K562 (cell line): ENCODE measurements around the gene IDH1. TPM values are rescaled to one million over a fixed set of nuclear protein-coding genes. Genes with fewer than 3 reads are reported as not detected.
"Not testable (repeated sequence)": the region's sequence is repeated elsewhere in the genome, so short reads cannot be mapped to it uniquely, and the experiment has no call there.

Experiments
- ATAC-seq: fragments of 200-7000 bp; cut with Tn5 transposase; 3 replicates; pipeline ENCODE4 v1.9.1; 2020; ENCODE audit warnings: moderate library complexity
- BruUV-seq: library from RNA; stranded (reverse); fragments of 400-500 nt; replicated peaks from 2 replicates; lab custom pipeline; 2021; lab: Mats Ljungman, UMichigan
- CTCF ChIA-PET: fragments of 300-600 bp; formaldehyde crosslinking; extraction: SDS; loops from one replicate; lab custom pipeline; 2021; ENCODE audit warnings: low intra/inter-chr PET ratio; lab: Yijun Ruan, JAX
- POLR2A ChIA-PET: fragments of 300-600, 350-650 bp; sonication (Branson Sonifier 250); formaldehyde crosslinking; extraction: SDS; loops from one replicate; lab custom pipeline; 2021; ENCODE audit warnings: antibody characterized with exemption, inconsistent platforms; lab: Yijun Ruan, JAX
- DNase-seq, 4 experiments: peaks; one replicate each; pipeline versions ENCODE4 v3.0.0 to v3.0.0-alpha.2; 2011 to 2018; ENCODE audit warnings: low spot score in 3 of 4, mixed read lengths in 3 of 4; ENCODE audit errors: extremely low read depth in 1 of 4
- FAIRE-seq: peaks from 2 replicates; lab custom pipeline; 2011; peaks lifted over from hg19 to GRCh38; lab: Jason Lieb, UNC
- H2AFZ ChIP-seq: 2 replicates; pipeline ENCODE4 v1.6.0; 2011; ENCODE audit warnings: low read depth, low read length, control low read depth, inconsistent platforms
- H3K27ac ChIP-seq: fragments of 200-600 bp; 3 replicates; pipeline ENCODE4 v1.8.0; 2011; ENCODE audit warnings: low read depth, mild to moderate bottlenecking, control low read depth, inconsistent platforms, low read length, moderate library complexity, mixed read lengths; ENCODE audit errors: extremely low read depth
- H3K27me3 ChIP-seq, 2 experiments: fragments of 300-600 bp in 1 of 2; 2 replicates in 1 of 2; 3 replicates in 1 of 2; pipeline versions ENCODE4 v1.6.0 to v1.8.0; 2011; ENCODE audit warnings: inconsistent platforms in 2 of 2, low read length in 2 of 2, mild to moderate bottlenecking in 1 of 2, mixed read lengths in 1 of 2, moderate library complexity in 1 of 2; ENCODE audit not compliant: control insufficient read depth in 2 of 2, insufficient read depth in 2 of 2
- H3K36me3 ChIP-seq: fragments of 300-600 bp; 3 replicates; pipeline ENCODE4 v1.8.0; 2011; ENCODE audit warnings: mild to moderate bottlenecking, low read length, inconsistent platforms; ENCODE audit not compliant: control insufficient read depth, insufficient read depth
- H3K4me1 ChIP-seq, 2 experiments: fragments of 200-600 bp in 1 of 2; replicated peaks in 1 of 2; 2 replicates in 1 of 2; 3 replicates in 1 of 2; pipeline versions ENCODE4 v1.5.1 to v1.8.0; 2011; ENCODE audit warnings: inconsistent platforms in 2 of 2, low read length in 2 of 2, mild to moderate bottlenecking in 1 of 2, mixed read lengths in 1 of 2, moderate library complexity in 1 of 2; ENCODE audit not compliant: control insufficient read depth in 2 of 2, insufficient read depth in 2 of 2
- H3K4me2 ChIP-seq: 2 replicates; pipeline ENCODE4 v1.6.1; 2011; ENCODE audit warnings: low read length, control low read depth, inconsistent platforms, mixed read lengths; ENCODE audit not compliant: insufficient read depth
- H3K4me3 ChIP-seq: fragments of 200-600 bp; sonication (generic), shearing (Covaris generic); 2 replicates; pipeline ENCODE4 v1.5.1; 2016; ENCODE audit warnings: control low read depth, inconsistent platforms
- H3K79me2 ChIP-seq: fragments of 200-600 bp; 3 replicates; pipeline ENCODE4 v1.8.0; 2011; ENCODE audit warnings: low read length, inconsistent platforms; ENCODE audit not compliant: control insufficient read depth, insufficient read depth
- H3K9ac ChIP-seq, 2 experiments: 2 replicates each; pipeline versions ENCODE4 v1.6.0 to v1.6.1; 2011; ENCODE audit warnings: low read depth in 2 of 2, low read length in 2 of 2, control low read depth in 1 of 2, inconsistent platforms in 1 of 2, mild to moderate bottlenecking in 1 of 2, mixed read lengths in 1 of 2; ENCODE audit not compliant: insufficient read depth in 1 of 2
- H3K9me1 ChIP-seq: one replicate; pipeline ENCODE4 v1.6.0; 2011; ENCODE audit warnings: inconsistent platforms, mild to moderate bottlenecking, low read length, moderate library complexity; ENCODE audit not compliant: control insufficient read depth, insufficient read depth
- H3K9me3 ChIP-seq: replicated peaks from 2 replicates; pipeline ENCODE4 v1.5.1; 2011; ENCODE audit warnings: low read depth, low read length, inconsistent platforms; ENCODE audit not compliant: control insufficient read depth, insufficient read depth
- H4K20me1 ChIP-seq: replicated peaks from 2 replicates; pipeline ENCODE4 v1.6.1; 2011; ENCODE audit warnings: low read length, inconsistent platforms, mixed read lengths; ENCODE audit not compliant: control insufficient read depth, insufficient read depth
- ATF1 ChIP-seq, 2 experiments: fragments of 450-650 bp in 1 of 2; IDR thresholded peaks; 2 replicates each; pipeline ENCODE4 v1.6.1; 2016; ENCODE audit warnings: missing compliant biosample characterization in 1 of 2, missing genetic modification characterization in 1 of 2
- CBFA2T3 ChIP-seq: fragments of 450-650 bp; IDR thresholded peaks from 2 replicates; pipeline ENCODE4 v1.6.1; 2017
- CREB3 ChIP-seq: fragments of 450-650 bp; conservative IDR thresholded peaks from 2 replicates; pipeline ENCODE4 v1.6.1; 2016; ENCODE audit warnings: missing genetic modification characterization, low read depth, mild to moderate bottlenecking, missing compliant biosample characterization, moderate library complexity
- CXXC5 ChIP-seq: fragments of 250-450 bp; sonication (Bioruptor Pico); IDR thresholded peaks from 2 replicates; pipeline ENCODE4 v1.8.0; 2022; ENCODE audit warnings: inconsistent platforms, mild to moderate bottlenecking, moderate library complexity
- EP300 ChIP-seq: IDR thresholded peaks from 2 replicates; pipeline ENCODE4 v1.6.1; 2012; ENCODE audit warnings: low read length, improper control_type of control experiment
- ETV1 ChIP-seq: fragments of 450-650 bp; conservative IDR thresholded peaks from 2 replicates; pipeline ENCODE4 v1.6.1; 2016; ENCODE audit warnings: missing genetic modification characterization, control low read depth, low read depth, missing compliant biosample characterization
- HMBOX1 ChIP-seq: sonication (generic); IDR thresholded peaks from 2 replicates; pipeline ENCODE4 v1.6.1; 2016
- MECOM ChIP-seq: fragments of 250-450 bp; sonication (Bioruptor Pico); IDR thresholded peaks from 2 replicates; pipeline ENCODE4 v1.8.0; 2022; ENCODE audit warnings: inconsistent platforms
- MXI1 ChIP-seq: IDR thresholded peaks from 2 replicates; pipeline ENCODE4 v1.6.1; 2011; ENCODE audit warnings: low read depth, mild to moderate bottlenecking, improper control_type of control experiment, low read length
- NCOR1 ChIP-seq: fragments of 450-650 bp; IDR thresholded peaks from 2 replicates; pipeline ENCODE4 v1.6.1; 2016; ENCODE audit warnings: mild to moderate bottlenecking, moderate library complexity
- PKNOX1 ChIP-seq: fragments of 450-650 bp; IDR thresholded peaks from 2 replicates; pipeline ENCODE4 v1.6.1; 2016
- TAF9B ChIP-seq: fragments of 450-650 bp; IDR thresholded peaks from 2 replicates; pipeline ENCODE4 v1.6.1; 2018; ENCODE audit warnings: mild to moderate bottlenecking; ENCODE audit not compliant: partially characterized antibody
- WGBS: fragments of 100-300 bp; shearing (Covaris generic); methylation state at CpG from one replicate; pipeline ENCODE4 v1.1.6; 2016; ENCODE audit warnings: low coverage, mixed read lengths; ENCODE audit not compliant: insufficient coverage; ENCODE audit errors: missing lambda C conversion rate; 5-methylcytosine and 5-hydroxymethylcytosine counted together
- in situ Hi-C: fragments of 300-500 bp; cut with MboI; formaldehyde crosslinking; loops from 4 replicates; pipeline ENCODE4 v1.15.0; 2018; ENCODE audit warnings: inconsistent platforms, mixed read lengths
- intact Hi-C: fragments of 100-400 bp; cut with micrococcal nuclease; formaldehyde crosslinking; loops from 2 replicates; pipeline ENCODE4 v1.14.2; 2022
- polyA plus RNA-seq, 8 experiments: library from polyadenylated mRNA; depleted of rRNA in 4 of 8; stranded (reverse) in 5 of 8; unstranded in 3 of 8; fragments of >200 nt; fragmentation: Nextera tagmentation in 2 of 8; fragmentation: Illumina TruSeq in 1 of 8; extraction: Ambion mirVana in 2 of 8; extraction: Trizol in 1 of 8; gene quantifications; 2 replicates each; pipeline versions ENCODE4 v1.2.1 to v1.2.3, GENCODE V29; 2011 to 2014; ENCODE audit warnings: inconsistent platforms in 1 of 8, missing spikeins in 1 of 8
- total RNA-seq, 7 experiments: library from RNA; depleted of rRNA in 6 of 7; stranded (reverse); fragments of >200 nt in 6 of 7; fragmentation: Illumina TruSeq in 2 of 7; extraction: Trizol in 2 of 7; gene quantifications; 2 replicates each; pipeline versions ENCODE4 v1.2.1 to v1.2.3, GENCODE V29; 2011 to 2021; ENCODE audit warnings: low replicate concordance in 1 of 7

Gene IDH1
- total and polyA plus RNA-seq, 9 of the 15 experiments (the other 6 are each of a cell fraction or from before 2014, with no cell fraction given): 61.9 to 194 (median 101) TPM

- TF ChIP-seq TAF9B: peak; percentile 7
- TF ChIP-seq MXI1: no peak
Measured at GRCh38 chr2:208222351-208222750, 32.5 kb downstream of the IDH1 start (continued).

GRCh38 chr2:208221873-208222272 lies 33.0 kb downstream of the IDH1 start:
- POLR2A ChIA-PET; H3K27me3 ChIP-seq; in situ Hi-C loops; H3K36me3 ChIP-seq; H3K9me3 ChIP-seq; H3K9ac ChIP-seq; BruUV-seq; intact Hi-C loops; CTCF ChIA-PET; FAIRE-seq; H4K20me1 ChIP-seq; H3K9me1 ChIP-seq; H3K4me2 ChIP-seq; H3K4me1 ChIP-seq; H3K79me2 ChIP-seq; H3K4me3 ChIP-seq; H3K27ac ChIP-seq; TF ChIP-seq ATF1 (CRISPR knock-in tag; IDR thresholded peaks at IDR 0.05): not testable (repeated sequence)
- H2AFZ ChIP-seq: peak overlapping the region; percentile 79
- DNase-seq (peak in 1 of 4 experiments; percentile 40), ATAC-seq (peak; percentile 76)
- WGBS: 9% methylated on average over 3 of the region's 3 CpGs
- TF ChIP-seq HMBOX1 (0 out of 2 replicates have a peak, but pooled peaks have one; percentile 18), NCOR1 (0 out of 2 replicates have a peak, but pooled peaks have one; percentile 12), ATF1 (tag; IDR thresholded peaks at IDR 0.05) (0 out of 2 replicates have a peak, but pooled peaks have one; percentile 21), CBFA2T3 (peak; percentile 46), CREB3 (0 out of 2 replicates have a peak, but pooled peaks have one; percentile 16), ETV1 (0 out of 2 replicates have a peak, but pooled peaks have one; percentile 28), MECOM (peak; percentile 51; the same call in 1 of the 2 replicates), PKNOX1 (0 out of 2 replicates have a peak, but pooled peaks have one; percentile 3), CXXC5 (CRISPR knock-in tag) (peak; percentile 34; the same call in 1 of the 2 replicates), EP300 (peak; percentile 32; the same call in 1 of the 2 replicates)
